Measurements from ENCODE around the gene HEATR5B. TPM values are rescaled to one million over a fixed set of nuclear protein-coding genes. Genes with fewer than 3 reads are reported as not detected.

The HEATR5B gene
- total and polyA plus RNA-seq, 2 of the 4 experiments (the other 2 are of a cell fraction) = 8.3 to 17.9 TPM

DNA sequence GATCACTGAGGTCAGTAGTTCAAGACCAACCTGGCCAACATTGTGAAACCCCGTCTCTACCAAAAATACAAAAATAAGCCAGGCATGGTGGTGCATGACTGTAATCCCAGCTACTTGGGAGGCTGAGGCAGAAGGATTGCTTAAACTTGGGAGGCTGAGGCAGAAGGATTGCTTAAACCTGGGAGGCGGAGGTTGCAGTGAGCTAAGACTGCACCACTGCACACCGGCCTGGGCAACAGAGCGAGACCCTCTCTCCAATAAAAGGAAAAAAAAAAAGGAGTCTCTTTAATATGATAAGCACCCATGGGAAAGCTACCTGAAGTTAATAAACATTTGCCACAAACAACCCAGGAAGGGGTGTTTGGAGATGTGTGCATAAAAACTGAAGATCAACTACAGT is 120.4 kb downstream of the HEATR5B start:
- H3K56ac ChIP-seq (ENCODE audit: extremely low read depth, insufficient read depth, low read length) = no peak overlapping the region
- H2AK9ac ChIP-seq (replicated peaks; ENCODE audit: low read depth, low read length, poor library complexity) = no peak overlapping the region
- CTCF ChIA-PET = interaction anchor here (0.6 kb wide), 1 partner anchor 1074 kb away, joined by 3 read pairs; no protein-coding TSS in a partner anchor
- no peak overlapping the region for H3K18ac ChIP-seq (ENCODE audit: low read depth, low read length)
- H2BK5ac ChIP-seq (ENCODE audit: low read depth, low read length, poor library complexity, severe bottlenecking) = no peak overlapping the region
- no peak for ATAC-seq (ENCODE audit: low read depth)
- intact Hi-C loops (cut with micrococcal nuclease) = no loop called here
- POLR2A ChIA-PET (ENCODE audit: unreplicated experiment) = interaction anchor here (0.6 kb wide), 1 partner anchor 12 kb away, joined by 3 read pairs; no protein-coding TSS in a partner anchor
- no peak overlapping the region for H3K4ac ChIP-seq (ENCODE audit: low read depth, low read length)
- H3K36me3 ChIP-seq (ENCODE audit: control insufficient read depth, insufficient read depth, low read length) = no peaks in the 10 kb centered on the region
- in situ Hi-C loops (cut with MboI; ENCODE audit: low sequenced_read_pairs) = no loop called here
- peaks cover 17 to 55% of the 10 kb centered on the region in 2 experiments for H3K79me1 ChIP-seq (ENCODE audit: low read depth in 1 of 2, low read length in 2 of 2)
- H4K20me1 ChIP-seq (ENCODE audit: insufficient read depth, low read length) = peaks cover 19% of the 10 kb centered on the region
- H3K4me3 ChIP-seq (ENCODE audit: insufficient read depth, low read depth, low read length) = no peak overlapping the region
- no peak overlapping the region for H2BK20ac ChIP-seq (ENCODE audit: low read depth, low read length)
- no TSS peak for BruUV-seq (replicated peaks)
- H3K9me1 ChIP-seq (ENCODE audit: insufficient read depth, low read length) = no peaks in the 10 kb centered on the region; the same call in 1 of the 2 replicates
- H4K5ac ChIP-seq (ENCODE audit: low read depth, low read length) = no peak overlapping the region
- H3K4me2 ChIP-seq (ENCODE audit: low read depth, low read length) = no peak overlapping the region
- no peak for DNase-seq
- H3K4me1 ChIP-seq (ENCODE audit: control insufficient read depth, insufficient read depth, low read length) = peaks cover 5% of the 10 kb centered on the region
- H4K91ac ChIP-seq (ENCODE audit: insufficient read depth, low read depth, low read length) = no peak overlapping the region
- H2AK5ac ChIP-seq (ENCODE audit: low read depth, low read length) = no peak overlapping the region
- H2BK120ac ChIP-seq (ENCODE audit: low read depth, low read length) = no peak overlapping the region
- no peak overlapping the region for H3K14ac ChIP-seq (replicated peaks; ENCODE audit: low read depth, low read length)
- no peak for TF ChIP-seq SMC3 (IDR thresholded peaks at IDR 0.05; ENCODE audit: low read depth, low read length)
- no peak for TF ChIP-seq MXI1 (IDR thresholded peaks at IDR 0.05; ENCODE audit: borderline replicate concordance, low read depth, low read length)
- TF ChIP-seq NFE2L2 (IDR thresholded peaks at IDR 0.05; ENCODE audit: low read depth, low read length) = no peak
- no peak for TF ChIP-seq MAZ (IDR thresholded peaks at IDR 0.05; ENCODE audit: borderline replicate concordance, low read depth, low read length)
- TF ChIP-seq BHLHE40 (IDR thresholded peaks at IDR 0.05; ENCODE audit: low read depth, low read length) = no peak
- TF ChIP-seq RAD21 (IDR thresholded peaks at IDR 0.05; ENCODE audit: low read length) = no peak
- no peak for TF ChIP-seq RFX5 (IDR thresholded peaks at IDR 0.05; ENCODE audit: low read depth, low read length)
- TF ChIP-seq, protein P1, sequence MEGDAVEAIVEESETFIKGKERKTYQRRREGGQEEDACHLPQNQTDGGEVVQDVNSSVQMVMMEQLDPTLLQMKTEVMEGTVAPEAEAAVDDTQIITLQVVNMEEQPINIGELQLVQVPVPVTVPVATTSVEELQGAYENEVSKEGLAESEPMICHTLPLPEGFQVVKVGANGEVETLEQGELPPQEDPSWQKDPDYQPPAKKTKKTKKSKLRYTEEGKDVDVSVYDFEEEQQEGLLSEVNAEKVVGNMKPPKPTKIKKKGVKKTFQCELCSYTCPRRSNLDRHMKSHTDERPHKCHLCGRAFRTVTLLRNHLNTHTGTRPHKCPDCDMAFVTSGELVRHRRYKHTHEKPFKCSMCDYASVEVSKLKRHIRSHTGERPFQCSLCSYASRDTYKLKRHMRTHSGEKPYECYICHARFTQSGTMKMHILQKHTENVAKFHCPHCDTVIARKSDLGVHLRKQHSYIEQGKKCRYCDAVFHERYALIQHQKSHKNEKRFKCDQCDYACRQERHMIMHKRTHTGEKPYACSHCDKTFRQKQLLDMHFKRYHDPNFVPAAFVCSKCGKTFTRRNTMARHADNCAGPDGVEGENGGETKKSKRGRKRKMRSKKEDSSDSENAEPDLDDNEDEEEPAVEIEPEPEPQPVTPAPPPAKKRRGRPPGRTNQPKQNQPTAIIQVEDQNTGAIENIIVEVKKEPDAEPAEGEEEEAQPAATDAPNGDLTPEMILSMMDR (conservative IDR thresholded peaks at IDR 0.05; ENCODE audit: low read depth, low read length) = no peak
- no peak for TF ChIP-seq CHD1 (IDR thresholded peaks at IDR 0.05; ENCODE audit: low read depth, low read length)
- TF ChIP-seq, protein P2, sequence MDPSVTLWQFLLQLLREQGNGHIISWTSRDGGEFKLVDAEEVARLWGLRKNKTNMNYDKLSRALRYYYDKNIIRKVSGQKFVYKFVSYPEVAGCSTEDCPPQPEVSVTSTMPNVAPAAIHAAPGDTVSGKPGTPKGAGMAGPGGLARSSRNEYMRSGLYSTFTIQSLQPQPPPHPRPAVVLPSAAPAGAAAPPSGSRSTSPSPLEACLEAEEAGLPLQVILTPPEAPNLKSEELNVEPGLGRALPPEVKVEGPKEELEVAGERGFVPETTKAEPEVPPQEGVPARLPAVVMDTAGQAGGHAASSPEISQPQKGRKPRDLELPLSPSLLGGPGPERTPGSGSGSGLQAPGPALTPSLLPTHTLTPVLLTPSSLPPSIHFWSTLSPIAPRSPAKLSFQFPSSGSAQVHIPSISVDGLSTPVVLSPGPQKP (IDR thresholded peaks at IDR 0.05; ENCODE audit: borderline replicate concordance, low read depth, low read length) = no peak
- TF ChIP-seq RCOR1 (IDR thresholded peaks at IDR 0.05; ENCODE audit: insufficient replicate concordance, low read length) = no peak
- no peak for TF ChIP-seq CEBPB (IDR thresholded peaks at IDR 0.05; ENCODE audit: low read depth, low read length)
- no peak for TF ChIP-seq POLR2A (IDR thresholded peaks at IDR 0.05; ENCODE audit: low read depth, low read length)
- TF ChIP-seq FOS (IDR thresholded peaks at IDR 0.05; ENCODE audit: low read depth, low read length) = no peak
- no peak for TF ChIP-seq MAFK (IDR thresholded peaks at IDR 0.05; ENCODE audit: low read depth, low read length)
- TF ChIP-seq, protein P3, sequence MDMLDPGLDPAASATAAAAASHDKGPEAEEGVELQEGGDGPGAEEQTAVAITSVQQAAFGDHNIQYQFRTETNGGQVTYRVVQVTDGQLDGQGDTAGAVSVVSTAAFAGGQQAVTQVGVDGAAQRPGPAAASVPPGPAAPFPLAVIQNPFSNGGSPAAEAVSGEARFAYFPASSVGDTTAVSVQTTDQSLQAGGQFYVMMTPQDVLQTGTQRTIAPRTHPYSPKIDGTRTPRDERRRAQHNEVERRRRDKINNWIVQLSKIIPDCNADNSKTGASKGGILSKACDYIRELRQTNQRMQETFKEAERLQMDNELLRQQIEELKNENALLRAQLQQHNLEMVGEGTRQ (IDR thresholded peaks at IDR 0.05; ENCODE audit: low read depth, low read length) = no peak
- dilution Hi-C loops (cut with HindIII; ENCODE audit: low sequenced_read_pairs, unreplicated experiment) = no loop called here
- H3K23ac ChIP-seq (ENCODE audit: low read depth, low read length) = no peak overlapping the region
- no peak overlapping the region for H2AFZ ChIP-seq (replicated peaks; ENCODE audit: low read length, poor library complexity)
- H4K8ac ChIP-seq (ENCODE audit: low read depth in 2 of 2, low read length in 2 of 2) = no peak overlapping the region
- H2BK15ac ChIP-seq (ENCODE audit: low read depth, low read length) = no peak overlapping the region
- no peaks in the 10 kb centered on the region for H3K9me3 ChIP-seq (ENCODE audit: control insufficient read depth, insufficient read depth, low read length)
- H3K27me3 ChIP-seq (ENCODE audit: control insufficient read depth, insufficient read depth, low read length) = no peaks in the 10 kb centered on the region
- H3K27ac ChIP-seq (ENCODE audit: insufficient read depth, low read length) = no peak overlapping the region
- H3K9ac ChIP-seq (ENCODE audit: low read depth, low read length) = no peak overlapping the region
- WGBS, 2 experiments (ENCODE audit: extremely low coverage in 2 of 2, insufficient read length in 1 of 2) = no CpG with 5 or more reads among the region's 4 CpGs
